AG08395 (cell line): ENCODE data around the gene TNNI3K.

Source experiments
- DNase-seq: peaks from one replicate; pipeline ENCODE4 v3.0.0; 2012; ENCODE audit warnings: mixed read lengths, low spot score

Gene TNNI3K

DNA sequence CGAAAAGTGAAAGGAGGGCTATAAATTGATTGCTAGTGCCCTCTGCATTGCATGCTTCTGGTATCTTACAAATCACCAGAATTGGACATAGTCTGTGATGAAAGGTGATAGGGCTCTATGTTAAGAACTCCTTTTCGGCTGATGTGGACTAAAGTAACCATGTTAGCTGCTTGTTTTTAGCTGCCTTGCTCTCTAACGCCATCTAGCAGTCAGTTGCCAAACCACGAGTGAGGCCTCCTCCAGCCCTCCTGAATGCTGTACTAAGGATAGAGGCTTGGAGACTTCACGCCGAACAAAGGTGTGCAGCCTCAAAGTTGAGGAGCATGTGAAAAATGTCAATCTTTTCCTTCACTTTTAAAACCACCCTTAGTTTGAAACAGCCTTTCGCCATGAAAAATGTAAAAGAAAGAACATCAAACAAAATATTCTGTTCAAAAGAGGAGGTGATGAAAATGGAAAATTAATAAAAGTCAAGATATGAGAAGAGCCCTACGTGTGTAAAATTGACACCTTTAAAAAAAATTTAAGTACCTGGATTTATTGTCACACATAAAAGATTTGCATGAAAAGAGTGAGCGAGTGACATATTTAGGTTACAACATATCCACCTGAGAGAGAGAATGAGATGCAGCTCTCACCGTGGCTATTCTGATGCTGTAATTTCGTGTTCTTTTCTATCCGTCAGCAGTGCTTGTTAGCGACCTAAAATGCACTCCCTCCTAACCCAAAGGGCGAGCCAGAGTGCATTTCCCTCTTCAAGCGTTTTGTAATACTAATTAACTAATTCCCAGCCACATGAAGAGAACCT is 269.1 kb downstream of the TNNI3K start:
- peak; percentile 20 for DNase-seq

DNA sequence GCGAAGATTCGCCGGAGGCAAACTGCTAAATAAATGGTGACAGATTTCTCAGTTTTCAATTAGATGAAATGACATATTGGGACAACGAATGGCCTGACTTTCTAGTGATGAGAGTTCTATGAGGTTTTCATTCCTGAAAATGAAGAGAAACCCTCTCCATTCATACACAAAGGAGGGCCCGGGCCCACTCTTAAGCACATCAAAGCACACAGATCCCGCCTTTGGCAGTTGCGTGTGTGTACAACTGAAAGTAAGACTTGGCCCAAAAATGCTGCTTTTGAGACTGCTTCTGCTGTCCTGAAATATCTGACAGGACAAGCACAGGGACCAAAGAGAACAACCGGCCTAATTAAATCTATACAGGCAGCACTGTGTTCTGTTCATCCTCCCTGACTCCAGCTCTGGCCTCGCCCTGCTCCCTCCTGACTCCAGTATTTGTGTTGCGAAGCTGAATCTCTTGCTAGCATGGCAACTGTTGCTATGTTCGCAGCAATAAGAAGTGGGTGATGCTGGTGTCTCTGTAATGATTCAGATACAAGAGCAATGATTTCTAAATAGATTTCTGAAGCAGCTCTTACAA is 269.8 kb downstream of the TNNI3K start:
- DNase-seq, result no peak

GRCh38 chr1:74505928-74506710 is 270.9 kb downstream of the TNNI3K start:
- DNase-seq, result no peak

GRCh38 chr1:74508449-74508848 is 273.3 kb downstream of the TNNI3K start:
- DNase-seq, result no peak

- no peak for DNase-seq
These were observed 277.2 kb downstream of the TNNI3K start, which contains the start of gene LRRC53 for GRCh38 chr1:74512170-74512915. Gene LRRC53 (minus strand): TSS chr1:74512611. CDS start chr1:74483349, 29,262 bp downstream.

DNA sequence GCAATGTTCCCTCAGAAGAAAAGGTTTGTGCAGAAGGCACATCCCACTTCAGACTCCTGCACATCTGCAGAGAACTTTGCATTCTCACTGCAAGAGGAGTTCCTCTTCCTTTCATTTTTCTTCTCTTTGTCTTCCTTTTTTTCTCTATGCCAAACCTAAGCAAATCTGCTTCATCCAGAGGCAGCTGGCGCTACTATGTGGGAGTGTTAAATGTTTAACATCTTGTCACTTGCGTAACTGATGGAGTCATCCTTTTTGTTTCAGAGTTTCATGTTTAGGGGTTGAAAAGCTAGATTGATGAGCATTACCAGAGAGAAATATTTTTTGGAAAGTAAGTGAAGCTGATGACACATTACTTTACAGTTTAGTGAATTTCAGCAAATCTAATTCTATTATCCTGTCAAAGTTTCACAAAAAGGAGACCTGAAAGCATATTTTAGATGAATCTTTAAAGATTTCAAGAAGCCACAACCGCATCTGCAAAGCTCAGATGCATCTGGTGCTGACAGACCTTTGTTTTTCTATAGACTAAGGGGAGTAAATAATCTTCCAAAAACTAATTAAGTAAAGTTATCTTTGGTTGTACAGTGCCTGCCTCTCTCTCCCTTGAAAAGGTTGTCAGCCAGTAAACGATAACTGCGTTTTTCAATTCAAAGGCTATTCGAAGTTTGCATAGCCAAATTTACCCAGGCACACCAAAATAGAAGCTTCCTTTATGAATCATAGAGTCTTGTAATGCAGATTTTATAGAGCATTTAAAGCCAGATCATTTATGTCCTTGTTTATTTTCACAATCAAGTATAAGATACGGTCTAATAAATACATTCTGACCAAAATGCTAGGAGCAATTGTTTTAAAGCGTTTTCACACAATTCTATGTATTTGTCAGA is 278.5 kb downstream of the TNNI3K start:
- DNase-seq, result no peak

GRCh38 chr1:74517599-74518051 is 282.4 kb downstream of the TNNI3K start:
- DNase-seq, result no peak

- DNase-seq, result no peak
These were observed 287.0 kb downstream of the TNNI3K start for GRCh38 chr1:74522148-74522547.

- no peak for DNase-seq
These were observed 288.8 kb downstream of the TNNI3K start for GRCh38 chr1:74523873-74524480.

DNA sequence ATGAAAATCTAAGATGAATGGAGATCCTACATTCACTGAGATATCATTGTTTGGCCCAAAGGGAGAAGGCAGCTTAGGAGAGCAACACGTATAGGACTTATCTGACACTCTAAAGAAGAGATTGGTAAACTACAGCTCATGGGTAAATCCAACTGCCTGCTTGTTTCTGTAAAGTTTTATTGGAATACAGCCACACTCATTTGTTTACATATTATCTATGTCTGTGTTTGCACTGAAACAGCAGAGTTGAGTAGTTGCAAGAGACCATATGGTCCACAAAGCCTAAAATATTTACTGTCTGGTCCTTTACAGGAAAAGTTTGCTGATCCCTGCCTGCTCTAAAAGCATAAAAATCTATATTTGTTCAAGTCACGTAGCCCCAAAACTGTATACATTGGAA is 291.5 kb downstream of the TNNI3K start:
- no peak for DNase-seq

DNA sequence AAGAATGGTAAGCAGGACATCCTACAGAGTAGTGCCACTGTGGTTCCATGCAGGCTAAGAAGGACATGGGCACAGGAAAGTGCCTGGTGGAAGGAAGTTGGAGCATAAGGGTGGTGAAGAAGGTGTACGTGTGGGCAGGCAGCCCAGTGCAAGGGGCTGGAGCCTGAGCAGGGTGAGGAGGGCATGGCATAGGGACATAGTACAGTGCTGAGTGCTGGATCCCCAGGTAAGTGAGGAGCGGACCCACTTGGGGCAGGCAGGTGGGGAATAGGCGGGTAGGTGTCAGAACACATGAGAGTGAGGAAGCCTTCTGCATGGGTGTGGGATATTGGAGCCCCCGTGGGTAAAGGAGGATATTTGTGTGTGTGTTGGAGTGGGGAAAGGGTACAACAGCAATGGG is 292.9 kb downstream of the TNNI3K start:
- no peak for DNase-seq

GRCh38 chr1:74530892-74531291 is 295.7 kb downstream of the TNNI3K start:
- no peak for DNase-seq

DNA sequence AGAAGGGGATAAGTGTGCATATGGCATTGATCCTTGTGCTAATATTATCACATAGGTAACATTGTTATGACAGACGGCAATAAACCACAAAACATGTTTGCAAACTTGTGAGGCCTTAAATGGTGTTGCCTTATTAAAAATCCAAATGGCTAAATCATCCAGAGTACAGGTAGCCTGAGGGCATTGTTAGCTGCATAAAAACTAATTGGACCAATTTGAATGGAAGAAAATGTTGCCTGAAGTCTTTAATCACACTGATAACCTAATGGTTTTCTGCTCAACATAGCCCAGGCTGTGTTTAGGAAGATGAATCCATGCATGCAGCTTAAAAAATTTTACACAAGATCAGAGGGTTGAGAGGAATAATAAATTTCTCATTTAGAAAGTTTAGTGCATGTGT is 296.6 kb downstream of the TNNI3K start:
- no peak for DNase-seq

- peak; percentile 67 for DNase-seq
These were observed 299.1 kb downstream of the TNNI3K start for GRCh38 chr1:74534241-74534640.

- DNase-seq, result no peak
These were observed 310.6 kb downstream of the TNNI3K start for GRCh38 chr1:74545821-74546220.

- no peak for DNase-seq
These were observed 314.0 kb downstream of the TNNI3K start for GRCh38 chr1:74548961-74549750.

- no peak for DNase-seq
These were observed 314.7 kb downstream of the TNNI3K start for GRCh38 chr1:74549932-74550331.

GRCh38 chr1:74570797-74571492 is 335.8 kb downstream of the TNNI3K start:
- DNase-seq, result no peak

DNA sequence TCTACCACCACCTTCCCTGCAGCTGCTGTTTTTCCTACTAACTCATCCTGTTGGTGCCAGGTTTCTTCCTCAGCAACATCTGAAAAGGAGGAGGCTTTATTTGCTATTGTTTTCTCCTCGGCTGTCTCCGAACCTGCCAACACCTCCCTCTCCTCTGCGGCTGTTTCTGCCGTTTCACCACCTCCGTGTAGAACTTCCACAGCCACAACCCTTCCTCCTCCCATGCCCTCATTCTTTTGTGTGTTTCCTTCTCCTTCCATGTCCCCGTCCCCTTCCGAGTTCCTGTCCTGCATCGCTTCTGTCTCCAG is 336.3 kb downstream of the TNNI3K start:
- DNase-seq, result no peak
